ENCODE results near the gene BUB1B. TPM values are rescaled to one million over a fixed set of nuclear protein-coding genes. Genes with fewer than 3 reads are reported as not detected.

The BUB1B gene
- total RNA-seq, 1 experiment from 2014 or later = 83.2 TPM

DNA sequence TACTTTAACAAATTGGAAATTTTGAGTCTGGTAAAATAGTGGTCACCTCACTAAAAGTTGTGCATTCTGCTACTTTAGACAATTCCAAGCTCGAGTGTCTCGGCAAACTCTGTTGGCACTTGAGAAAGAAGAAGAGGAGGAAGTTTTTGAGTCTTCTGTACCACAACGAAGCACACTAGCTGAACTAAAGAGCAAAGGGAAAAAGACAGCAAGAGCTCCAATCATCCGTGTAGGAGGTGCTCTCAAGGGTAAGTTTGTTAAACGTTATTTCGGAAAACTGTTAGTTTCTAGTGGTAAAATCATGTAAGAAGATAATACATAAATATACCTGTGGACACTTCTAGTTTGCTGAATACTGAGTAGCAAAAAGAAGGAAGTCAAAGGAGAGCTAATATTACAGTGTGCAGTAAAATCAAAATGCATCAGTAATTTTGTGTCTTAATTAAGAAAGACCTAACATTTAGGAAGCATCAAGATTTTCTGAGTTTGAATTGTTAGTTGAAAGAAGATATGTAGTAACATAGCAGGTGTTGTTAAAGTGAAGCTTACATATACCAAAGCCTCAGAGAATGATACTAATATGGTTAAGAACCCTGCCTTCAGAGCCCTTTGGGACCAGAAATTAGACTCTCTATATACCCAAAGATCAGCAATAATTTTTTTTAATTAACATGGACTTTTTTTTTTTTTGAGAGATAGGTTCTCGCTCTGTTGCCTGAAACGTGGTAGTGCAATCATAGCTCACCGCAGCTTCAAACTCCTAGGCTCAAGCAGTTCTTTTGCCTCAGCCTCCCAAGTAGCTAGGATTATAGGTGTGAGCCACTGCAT, 23.0 kb downstream of the BUB1B start:
- WGBS (ENCODE audit: extremely low coverage, insufficient read length, low lambda C conversion rate) = no CpG with 5 or more reads among the region's 9 CpGs
- peaks cover 39 to 81% (median 67%) of the 10 kb centered on the region in 3 experiments; a peak in 6 of 7 replicates for H3K36me3 Mint-ChIP-seq (ENCODE audit: insufficient read depth in 1 of 3, low read depth in 3 of 3)

More for the DNA sequence above, 23.0 kb downstream of the BUB1B start:
- no peak overlapping the region for H4K8ac ChIP-seq (replicated peaks; ENCODE audit: insufficient read length, low read depth, low read length)
- H3K9ac ChIP-seq (ENCODE audit: extremely low read depth, insufficient read length, low read length) = no peak overlapping the region
- H3K27ac ChIP-seq (ENCODE audit: insufficient read length, low read depth, low read length) = no peak overlapping the region
- no peaks in the 10 kb centered on the region for H3K27me3 ChIP-seq (ENCODE audit: insufficient read depth, low read length)
- no peak overlapping the region for H3T11ph ChIP-seq (ENCODE audit: low read length)
- no peak overlapping the region for H2BK120ac ChIP-seq (ENCODE audit: low read depth, low read length, poor library complexity, severe bottlenecking)
- no peaks in the 10 kb centered on the region for H3K79me2 ChIP-seq (ENCODE audit: insufficient read depth, low read length)
- no peak overlapping the region for H3K56ac ChIP-seq (ENCODE audit: insufficient read length, low read depth, low read length)
- H3K14ac ChIP-seq (ENCODE audit: insufficient read depth, low read length) = no peak overlapping the region
- Mint-ChIP-seq H3K9me3 (no peaks in the 10 kb centered on the region), H3K4me3 (no peak overlapping the region), H3K4me1 (no peaks in the 10 kb centered on the region), H3K27ac (0 out of 7 replicates have a peak overlapping the region, but pooled peaks of 1 of the 3 experiments have one; percentile 4), H3K27me3 (ENCODE audit: low read depth) (no peaks in the 10 kb centered on the region)
- no peak overlapping the region for H3K18ac ChIP-seq (ENCODE audit: insufficient read length, low read depth, low read length)
- peaks cover 3% of the 10 kb centered on the region for H3K79me1 ChIP-seq (ENCODE audit: insufficient read depth, low read depth, low read length, poor library complexity, severe bottlenecking)
- no peak overlapping the region for H3K4ac ChIP-seq (ENCODE audit: low read depth, low read length)
- H4K5ac ChIP-seq (ENCODE audit: insufficient read length, low read depth, low read length) = no peak overlapping the region
- TF ChIP-seq, protein P1, sequence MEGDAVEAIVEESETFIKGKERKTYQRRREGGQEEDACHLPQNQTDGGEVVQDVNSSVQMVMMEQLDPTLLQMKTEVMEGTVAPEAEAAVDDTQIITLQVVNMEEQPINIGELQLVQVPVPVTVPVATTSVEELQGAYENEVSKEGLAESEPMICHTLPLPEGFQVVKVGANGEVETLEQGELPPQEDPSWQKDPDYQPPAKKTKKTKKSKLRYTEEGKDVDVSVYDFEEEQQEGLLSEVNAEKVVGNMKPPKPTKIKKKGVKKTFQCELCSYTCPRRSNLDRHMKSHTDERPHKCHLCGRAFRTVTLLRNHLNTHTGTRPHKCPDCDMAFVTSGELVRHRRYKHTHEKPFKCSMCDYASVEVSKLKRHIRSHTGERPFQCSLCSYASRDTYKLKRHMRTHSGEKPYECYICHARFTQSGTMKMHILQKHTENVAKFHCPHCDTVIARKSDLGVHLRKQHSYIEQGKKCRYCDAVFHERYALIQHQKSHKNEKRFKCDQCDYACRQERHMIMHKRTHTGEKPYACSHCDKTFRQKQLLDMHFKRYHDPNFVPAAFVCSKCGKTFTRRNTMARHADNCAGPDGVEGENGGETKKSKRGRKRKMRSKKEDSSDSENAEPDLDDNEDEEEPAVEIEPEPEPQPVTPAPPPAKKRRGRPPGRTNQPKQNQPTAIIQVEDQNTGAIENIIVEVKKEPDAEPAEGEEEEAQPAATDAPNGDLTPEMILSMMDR (conservative IDR thresholded peaks at IDR 0.05) = no peak
- H2AK5ac ChIP-seq (ENCODE audit: insufficient read length, low read length) = no peak overlapping the region
- no peaks in the 10 kb centered on the region for H4K20me1 ChIP-seq (ENCODE audit: control insufficient read depth, insufficient read depth, insufficient read length)
- no peak overlapping the region for H3K4me2 ChIP-seq (ENCODE audit: insufficient read depth, insufficient read length, low read length)
- no peak overlapping the region for H4K91ac ChIP-seq (ENCODE audit: insufficient read length, low read depth, low read length)
- no peak overlapping the region for H2BK20ac ChIP-seq (ENCODE audit: low read depth, low read length, poor library complexity, severe bottlenecking)
- no peaks in the 10 kb centered on the region for H3K23me2 ChIP-seq (ENCODE audit: insufficient read length, low read depth, low read length, poor library complexity, severe bottlenecking)
- no peak overlapping the region for H2BK5ac ChIP-seq (ENCODE audit: insufficient read length, low read length)
- no peak for DNase-seq
- no peaks in the 10 kb centered on the region for H3K4me1 ChIP-seq (ENCODE audit: insufficient read depth, low read length)
- no peak overlapping the region for H2AFZ ChIP-seq (ENCODE audit: low read length)
- no peak overlapping the region for H2BK12ac ChIP-seq (ENCODE audit: insufficient read length, low read depth, low read length)
- H3K9me3 ChIP-seq (ENCODE audit: control insufficient read depth, low read depth, low read length) = no peaks in the 10 kb centered on the region
- no peak overlapping the region for H2BK15ac ChIP-seq (ENCODE audit: low read depth, low read length)
- H3K23ac ChIP-seq (ENCODE audit: insufficient read length, low read depth, low read length) = no peak overlapping the region

Data from H9 (cell line).